ENCODE measurements around the gene PARP3.

GRCh38 chr3:51985063-51985462, 42.9 kb downstream of the PARP3 start:
- TF ChIP-seq EZH2 (IDR thresholded peaks at IDR 0.05) (no peak), POLR2AphosphoS5 (IDR thresholded peaks at IDR 0.05; ENCODE audit: borderline replicate concordance, low read depth, low read length) (no peak)

Measured in SK-N-MC (cell line).